Measurements from ENCODE around the gene ACOT13.
"Not testable (repeated sequence)": the region's sequence is repeated elsewhere in the genome, so short reads cannot be mapped to it uniquely, and the experiment has no call there.

Gene ACOT13

DNA sequence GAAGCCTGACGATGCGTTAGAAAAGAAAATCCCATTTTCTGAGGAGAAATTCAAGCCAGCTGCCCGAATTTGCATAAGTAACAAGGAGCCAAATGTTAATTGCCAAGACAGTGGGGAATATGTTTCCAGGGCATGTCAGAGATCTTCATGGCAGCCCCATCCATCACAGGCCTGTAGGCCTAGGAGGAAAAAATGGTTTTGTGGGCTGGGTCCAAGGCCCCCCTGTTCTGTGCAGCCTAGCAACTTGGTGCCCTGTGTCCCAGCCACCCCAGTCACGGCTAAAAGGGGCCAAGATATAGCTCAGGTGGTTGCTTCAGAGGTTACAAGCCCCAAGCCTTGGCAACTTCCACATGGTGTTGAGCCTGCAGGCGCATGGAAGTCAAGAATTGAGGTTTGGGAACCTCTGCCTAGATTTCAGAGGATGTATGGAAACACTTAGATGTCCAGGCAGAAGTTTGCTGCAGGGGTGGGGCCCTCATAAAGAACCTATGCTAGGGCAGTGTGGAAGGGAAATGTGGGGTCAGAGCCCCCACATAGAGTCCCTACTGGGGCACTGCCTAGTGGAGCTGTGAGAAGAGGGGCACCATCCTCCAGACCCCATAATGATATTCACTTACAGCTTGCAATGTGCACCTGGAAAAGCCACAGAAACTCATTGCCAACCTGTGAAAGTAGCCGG lies 64.7 kb downstream of the ACOT13 start:
- DNase-seq (ENCODE audit: low spot score), result not testable (repeated sequence)

DNA sequence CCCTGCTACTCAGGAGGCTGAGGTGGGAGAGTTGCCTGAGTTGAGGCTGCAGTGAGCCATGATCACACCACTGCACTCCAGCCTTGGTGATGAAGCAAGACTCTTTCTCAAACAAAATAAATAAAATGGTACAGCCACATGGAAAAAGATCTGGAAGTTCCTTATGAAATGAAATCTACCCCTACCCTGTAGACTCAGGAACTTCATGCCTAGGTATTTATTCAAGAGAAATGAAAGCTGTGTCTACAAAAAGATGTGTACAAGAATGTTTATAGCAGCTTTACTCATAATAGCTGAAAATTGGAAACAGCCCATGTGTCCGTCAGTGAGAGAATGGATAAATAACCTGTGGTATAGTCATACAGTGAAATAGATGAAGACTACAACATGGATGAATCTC lies 67.3 kb downstream of the ACOT13 start:
- DNase-seq (ENCODE audit: low spot score), result no peak

- not testable (repeated sequence) for DNase-seq (ENCODE audit: low spot score)
Observed at GRCh38 chr6:24734710-24735109, 67.8 kb downstream of the ACOT13 start.

GRCh38 chr6:24738741-24739140 lies 71.9 kb downstream of the ACOT13 start:
- no peak for DNase-seq (ENCODE audit: low spot score)

DNA sequence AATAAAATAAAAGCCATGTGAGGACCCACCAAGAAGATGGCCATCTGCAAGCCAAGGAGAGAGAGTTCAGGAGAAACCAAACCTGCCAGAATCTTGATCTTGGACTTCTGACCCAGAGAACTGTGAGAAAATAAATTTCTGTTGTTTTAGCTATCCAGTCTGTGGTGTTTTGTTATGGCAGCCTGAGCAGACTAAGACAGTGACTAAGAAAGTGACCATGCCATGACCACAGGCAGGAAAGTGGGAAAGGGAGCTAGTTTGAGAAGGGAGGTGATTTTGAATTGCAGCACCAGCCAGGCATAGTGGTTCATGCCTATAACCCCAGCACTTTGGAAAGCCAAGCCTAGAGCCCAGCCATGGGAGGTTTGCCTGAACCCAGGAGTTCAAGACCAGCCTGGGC lies 74.0 kb downstream of the ACOT13 start:
- DNase-seq (ENCODE audit: low spot score), result no peak

- no peak for DNase-seq (ENCODE audit: low spot score)
Observed at GRCh38 chr6:24742216-24742738, 75.4 kb downstream of the ACOT13 start.

- no peak for DNase-seq (ENCODE audit: low spot score)
Observed at GRCh38 chr6:24743265-24743943, 76.5 kb downstream of the ACOT13 start.

DNA sequence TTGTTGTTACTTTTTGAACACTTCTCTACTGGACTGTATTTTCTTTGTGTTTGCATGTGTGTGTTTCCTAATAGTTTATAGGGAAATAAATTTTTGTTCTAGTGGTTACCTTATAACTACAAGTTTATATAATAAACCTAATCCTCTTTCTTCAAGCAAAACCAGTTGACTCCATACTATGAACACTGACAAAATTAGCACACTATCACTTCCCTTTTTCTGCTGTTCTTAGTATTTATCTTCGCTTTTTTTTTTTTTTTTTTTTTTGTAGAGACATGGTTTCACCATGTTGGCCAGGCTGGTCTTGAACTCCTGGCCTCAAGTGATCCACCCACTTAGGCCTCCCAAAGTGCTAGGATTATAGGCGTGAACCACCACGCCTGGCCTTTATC lies 77.1 kb downstream of the ACOT13 start:
- DNase-seq (ENCODE audit: low spot score), result no peak

GRCh38 chr6:24744911-24745310 lies 78.0 kb downstream of the ACOT13 start:
- DNase-seq (ENCODE audit: low spot score), result no peak

DNA sequence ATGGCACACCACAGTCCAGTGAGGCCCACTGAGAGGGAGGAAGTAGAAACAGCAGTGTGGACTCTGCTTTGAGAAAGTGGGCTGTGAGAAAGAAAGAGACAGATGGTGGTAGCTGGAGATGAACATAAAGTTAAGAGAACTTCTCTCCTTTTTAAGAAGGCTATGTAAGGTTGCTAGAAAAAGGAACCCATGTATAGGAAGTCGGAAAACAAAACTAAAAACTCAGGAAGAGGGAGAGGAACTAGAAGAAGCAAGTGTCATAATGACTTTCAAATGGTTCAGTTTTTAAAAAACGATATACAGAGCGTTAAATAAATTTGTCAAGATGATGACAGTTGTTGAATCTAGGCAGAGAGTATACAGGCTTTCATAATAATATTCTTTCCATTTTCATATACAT lies 82.4 kb downstream of the ACOT13 start:
- DNase-seq (ENCODE audit: low spot score), result no peak

- DNase-seq (ENCODE audit: low spot score), result not testable (repeated sequence)
Observed at GRCh38 chr6:24750878-24751277, 84.0 kb downstream of the ACOT13 start.

DNA sequence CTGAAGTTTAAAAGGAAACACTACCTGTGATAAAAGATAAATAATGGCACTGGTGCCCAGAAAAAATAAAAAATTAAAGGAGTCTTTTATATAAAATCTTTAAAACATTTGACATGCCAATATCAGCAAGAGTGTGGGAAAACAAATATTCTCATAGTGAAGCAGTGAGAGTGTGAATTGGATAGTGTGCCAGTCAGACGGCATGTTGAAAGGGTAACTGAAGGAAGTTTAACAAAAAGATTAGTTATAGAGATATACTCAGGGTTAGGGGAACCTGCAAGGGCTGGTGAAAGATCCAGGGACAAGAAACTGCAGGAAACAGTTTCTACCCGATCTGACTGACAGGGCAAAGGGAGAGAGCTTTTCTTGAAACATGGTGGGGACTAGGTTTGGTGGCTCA lies 85.6 kb downstream of the ACOT13 start:
- no peak for DNase-seq (ENCODE audit: low spot score)

DNA sequence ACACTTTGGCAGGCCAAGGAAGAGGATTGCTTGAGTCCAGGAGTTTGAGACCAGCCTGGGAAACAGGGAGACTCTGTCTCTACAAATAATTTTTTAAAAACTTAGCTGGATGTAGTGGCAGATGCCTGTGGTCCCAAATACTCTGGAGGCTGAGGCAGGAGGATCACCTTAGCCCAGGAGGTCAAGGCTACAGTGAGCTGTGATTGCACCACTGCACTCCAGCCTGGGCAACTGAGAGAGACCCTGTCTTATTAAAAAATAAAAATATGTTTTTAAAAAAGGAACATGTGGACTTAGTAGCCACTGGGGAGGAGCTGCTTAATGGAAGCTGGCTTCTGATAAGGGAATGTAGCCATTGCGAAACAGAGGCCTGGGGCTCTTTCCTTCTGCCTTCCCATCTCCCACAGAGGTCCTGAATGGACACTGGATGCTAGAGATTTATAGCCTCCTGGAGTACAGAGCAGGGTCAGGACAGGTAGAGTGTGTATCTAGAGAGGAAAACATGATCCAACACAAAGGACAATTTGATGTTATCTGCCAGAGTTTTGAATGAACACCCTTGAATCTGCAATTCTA lies 86.1 kb downstream of the ACOT13 start:
- DNase-seq (ENCODE audit: low spot score), result no peak

- DNase-seq (ENCODE audit: low spot score), result no peak
Observed at GRCh38 chr6:24753545-24753944, 86.7 kb downstream of the ACOT13 start.

DNA sequence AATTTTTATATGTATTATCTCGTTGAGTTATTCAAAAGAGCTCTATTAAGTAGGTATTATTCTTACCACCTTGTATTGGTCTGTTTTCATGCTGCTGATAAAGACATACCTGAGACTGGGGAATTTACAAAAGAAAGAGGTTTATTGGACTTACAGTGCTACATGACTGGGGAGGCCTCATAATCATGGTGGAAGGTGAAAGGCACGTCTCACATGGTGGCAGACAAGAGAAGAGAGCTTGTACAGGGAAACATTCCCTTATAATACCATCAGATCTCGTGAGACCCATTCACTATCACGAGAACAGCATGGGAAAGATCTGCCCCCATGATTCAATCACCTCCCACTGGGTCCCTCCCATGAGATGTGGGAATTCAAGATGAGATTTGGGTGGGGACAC lies 87.5 kb downstream of the ACOT13 start:
- DNase-seq (ENCODE audit: low spot score), result not testable (repeated sequence)

Data from HuH-7 (cell line).